Spinal cord (tissue), 10 donors: ENCODE data around the gene CILP2. TPM values are rescaled to one million over a fixed set of nuclear protein-coding genes. Genes with fewer than 3 reads are reported as not detected.

ENCODE experiments used
- DNase-seq, 6 donors: peaks; one replicate each; pipeline versions ENCODE4 v3.0.0 to v3.0.0-alpha.2; 2013 to 2015; ENCODE audit warnings: low spot score in 6 of 6, low read depth in 4 of 6
- H3K27ac ChIP-seq: one replicate; pipeline ENCODE4 v1.5.1; 2013; ENCODE audit warnings: low read depth, low read length, control low read depth
- H3K27me3 ChIP-seq: one replicate; pipeline ENCODE4 v1.6.1; 2013; ENCODE audit warnings: low read length; ENCODE audit not compliant: control insufficient read depth, insufficient read depth
- H3K36me3 ChIP-seq: one replicate; pipeline ENCODE4 v1.6.1; 2013; ENCODE audit warnings: low read length; ENCODE audit not compliant: control insufficient read depth, insufficient read depth
- H3K4me1 ChIP-seq: one replicate; pipeline ENCODE4 v1.6.1; 2013; ENCODE audit warnings: low read length; ENCODE audit not compliant: control insufficient read depth, insufficient read depth
- H3K4me3 ChIP-seq: one replicate; pipeline ENCODE4 v1.5.1; 2013; ENCODE audit warnings: low read depth, low read length, control low read depth
- H3K9me3 ChIP-seq: one replicate; pipeline ENCODE4 v1.6.1; 2013; ENCODE audit warnings: low read length; ENCODE audit not compliant: control insufficient read depth, insufficient read depth
- WGBS: methylation state at CpG from one replicate; pipeline ENCODE4 v1.1.5; 2013; ENCODE audit warnings: missing lambda C conversion rate; ENCODE audit not compliant: insufficient coverage; 5-methylcytosine and 5-hydroxymethylcytosine counted together
- polyA plus RNA-seq, 2 donors: library from polyadenylated mRNA; unstranded; fragments of 120-200 nt; gene quantifications; one replicate each; pipeline ENCODE4 v1.2.1, GENCODE V29; 2013; ENCODE audit not compliant: insufficient read length in 2 of 2
- total RNA-seq, 2 donors: library from RNA; depleted of rRNA in 1 of 2; stranded (reverse); fragments of 120-200 nt in 1 of 2; fragments of >200 nt in 1 of 2; gene quantifications; one replicate each; pipeline versions ENCODE4 v1.2.3 to v1.2.4, GENCODE V29; 2013 to 2014
- donor health status: healthy.

CILP2 gene
- total and polyA plus RNA-seq, 4 donors: 0.33 to 1.0 (median 0.79) TPM

GRCh38 chr19:19562665-19563347, 24.7 kb downstream of the CILP2 start:
- Histone ChIP-seq H3K27ac (no peak overlapping the region), H3K27me3 (no peaks in the 10 kb centered on the region), H3K4me3 (no peak overlapping the region), H3K9me3 (no peaks in the 10 kb centered on the region), H3K4me1 (no peaks in the 10 kb centered on the region), H3K36me3 (peaks cover 69% of the 10 kb centered on the region)
- 84% methylated on average over 13 of the region's 17 CpGs for WGBS
- no peak for DNase-seq

GRCh38 chr19:19563348-19563848, 25.3 kb downstream of the CILP2 start:
- no peak overlapping the region for H3K4me3 ChIP-seq
- DNase-seq: no peak
- H3K9me3 ChIP-seq: no peaks in the 10 kb centered on the region
- H3K27me3 ChIP-seq: no peaks in the 10 kb centered on the region
- 91% methylated on average over 17 of the region's 17 CpGs for WGBS
- no peaks in the 10 kb centered on the region for H3K4me1 ChIP-seq
- H3K36me3 ChIP-seq: peaks cover 63% of the 10 kb centered on the region
- no peak overlapping the region for H3K27ac ChIP-seq

GRCh38 chr19:19566306-19566705, 28.2 kb downstream of the CILP2 start:
- 83% methylated on average over 1 of the region's 7 CpGs for WGBS
- H3K27ac ChIP-seq: no peak overlapping the region

GRCh38 chr19:19567391-19567790, 29.3 kb downstream of the CILP2 start:
- 82% methylated on average over 3 of the region's 3 CpGs for WGBS
- Histone ChIP-seq H3K27me3 (no peaks in the 10 kb centered on the region), H3K4me1 (no peaks in the 10 kb centered on the region), H3K4me3 (no peak overlapping the region), H3K27ac (no peak overlapping the region), H3K36me3 (peaks cover 68% of the 10 kb centered on the region), H3K9me3 (no peaks in the 10 kb centered on the region)
- DNase-seq: no peak

More at GRCh38 chr19:19566306-19566705, 28.2 kb downstream of the CILP2 start:
- no peak for DNase-seq
- no peaks in the 10 kb centered on the region for H3K9me3 ChIP-seq
- H3K27me3 ChIP-seq: no peaks in the 10 kb centered on the region
- no peak overlapping the region for H3K4me3 ChIP-seq
- H3K4me1 ChIP-seq: no peaks in the 10 kb centered on the region
- H3K36me3 ChIP-seq: peaks cover 77% of the 10 kb centered on the region

- no peak for DNase-seq
- Histone ChIP-seq H3K9me3 (no peaks in the 10 kb centered on the region), H3K27ac (no peak overlapping the region), H3K4me3 (no peak overlapping the region), H3K4me1 (no peaks in the 10 kb centered on the region), H3K36me3 (peaks cover 55% of the 10 kb centered on the region), H3K27me3 (no peaks in the 10 kb centered on the region)
- 96% methylated on average over 8 of the region's 25 CpGs for WGBS
These were observed 31.0 kb downstream of the CILP2 start for GRCh38 chr19:19568802-19569756.

- no peak for DNase-seq
- Histone ChIP-seq H3K9me3 (no peaks in the 10 kb centered on the region), H3K36me3 (peaks cover 43% of the 10 kb centered on the region), H3K27me3 (no peaks in the 10 kb centered on the region), H3K4me1 (no peaks in the 10 kb centered on the region), H3K4me3 (no peak overlapping the region), H3K27ac (no peak overlapping the region)
- 66% methylated on average over 4 of the region's 10 CpGs for WGBS
These were observed 32.5 kb downstream of the CILP2 start for GRCh38 chr19:19570571-19570970.

- Histone ChIP-seq H3K4me1 (no peaks in the 10 kb centered on the region), H3K27me3 (no peaks in the 10 kb centered on the region), H3K4me3 (no peak overlapping the region), H3K27ac (no peak overlapping the region), H3K36me3 (peaks cover 39% of the 10 kb centered on the region), H3K9me3 (no peaks in the 10 kb centered on the region)
- WGBS: 89% methylated on average over 10 of the region's 11 CpGs
- no peak for DNase-seq
These were observed 33.2 kb downstream of the CILP2 start for GRCh38 chr19:19571071-19571786.

GRCh38 chr19:19575411-19575810, 37.3 kb downstream of the CILP2 start:
- 70% methylated on average over 6 of the region's 6 CpGs for WGBS
- DNase-seq: no peak
- Histone ChIP-seq H3K4me1 (peaks cover 4% of the 10 kb centered on the region), H3K36me3 (peaks cover 12% of the 10 kb centered on the region), H3K9me3 (no peaks in the 10 kb centered on the region), H3K27ac (no peak overlapping the region), H3K4me3 (no peak overlapping the region), H3K27me3 (no peaks in the 10 kb centered on the region)

GRCh38 chr19:19578252-19578651, 40.2 kb downstream of the CILP2 start:
- DNase-seq: peak in 2 of 6 donors; percentile 80 to 86
- Histone ChIP-seq H3K36me3 (peaks cover 19% of the 10 kb centered on the region), H3K27ac (no peak overlapping the region), H3K4me3 (no peak overlapping the region), H3K4me1 (peaks cover 13% of the 10 kb centered on the region), H3K27me3 (no peaks in the 10 kb centered on the region), H3K9me3 (no peaks in the 10 kb centered on the region)
- 40% methylated on average over 5 of the region's 6 CpGs for WGBS
